ENCODE results near the gene TINCR. TPM values are rescaled to one million over a fixed set of nuclear protein-coding genes. Genes with fewer than 3 reads are reported as not detected.

TINCR gene
- total RNA-seq, 1 experiment from 2014 or later: 0.21 TPM

DNA sequence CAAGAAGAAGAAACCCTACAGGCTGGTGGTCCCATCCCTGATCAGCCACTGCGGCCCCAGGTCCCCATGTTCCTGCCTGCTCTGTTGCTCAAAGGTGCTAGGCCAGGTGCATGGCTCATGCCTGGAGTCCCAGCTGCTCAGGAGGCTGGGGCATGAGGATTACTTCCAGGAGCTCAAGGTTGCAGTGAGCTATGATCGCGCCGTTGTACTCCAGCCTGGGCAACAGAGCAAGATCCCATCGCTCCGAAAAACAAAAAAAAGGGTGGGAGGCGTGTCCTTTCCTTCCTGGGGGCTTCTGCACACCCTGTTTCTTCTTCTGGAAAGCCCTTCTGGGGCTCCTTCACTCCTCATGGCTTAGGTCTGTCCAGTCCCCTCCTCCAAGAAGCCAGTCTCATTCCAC lies 11.9 kb upstream of the TINCR start:
- no peak for DNase-seq (ENCODE audit: unreplicated experiment)
- Mint-ChIP-seq H3K9me3 (ENCODE audit: unreplicated experiment) (no peaks in the 10 kb centered on the region), H3K27me3 (ENCODE audit: insufficient read depth, unreplicated experiment) (no peaks in the 10 kb centered on the region), H3K4me3 (ENCODE audit: unreplicated experiment) (no peak overlapping the region), H3K36me3 (ENCODE audit: insufficient read depth, unreplicated experiment) (peaks cover 9% of the 10 kb centered on the region), H3K27ac (ENCODE audit: low read depth, unreplicated experiment) (no peak overlapping the region), H3K4me1 (ENCODE audit: insufficient read depth, unreplicated experiment) (peaks cover 12% of the 10 kb centered on the region)
- no TSS peak for BruUV-seq (replicated peaks)
- TF ChIP-seq, protein P1, sequence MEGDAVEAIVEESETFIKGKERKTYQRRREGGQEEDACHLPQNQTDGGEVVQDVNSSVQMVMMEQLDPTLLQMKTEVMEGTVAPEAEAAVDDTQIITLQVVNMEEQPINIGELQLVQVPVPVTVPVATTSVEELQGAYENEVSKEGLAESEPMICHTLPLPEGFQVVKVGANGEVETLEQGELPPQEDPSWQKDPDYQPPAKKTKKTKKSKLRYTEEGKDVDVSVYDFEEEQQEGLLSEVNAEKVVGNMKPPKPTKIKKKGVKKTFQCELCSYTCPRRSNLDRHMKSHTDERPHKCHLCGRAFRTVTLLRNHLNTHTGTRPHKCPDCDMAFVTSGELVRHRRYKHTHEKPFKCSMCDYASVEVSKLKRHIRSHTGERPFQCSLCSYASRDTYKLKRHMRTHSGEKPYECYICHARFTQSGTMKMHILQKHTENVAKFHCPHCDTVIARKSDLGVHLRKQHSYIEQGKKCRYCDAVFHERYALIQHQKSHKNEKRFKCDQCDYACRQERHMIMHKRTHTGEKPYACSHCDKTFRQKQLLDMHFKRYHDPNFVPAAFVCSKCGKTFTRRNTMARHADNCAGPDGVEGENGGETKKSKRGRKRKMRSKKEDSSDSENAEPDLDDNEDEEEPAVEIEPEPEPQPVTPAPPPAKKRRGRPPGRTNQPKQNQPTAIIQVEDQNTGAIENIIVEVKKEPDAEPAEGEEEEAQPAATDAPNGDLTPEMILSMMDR (IDR thresholded peaks at IDR 0.05; ENCODE audit: unreplicated experiment): no peak
- intact Hi-C loops (cut with micrococcal nuclease): no loop called here
- POLR2A ChIA-PET: no interaction called here
- CTCF ChIA-PET: interaction anchor here (0.5 to 1.7 kb wide), 12 partner anchors 11 to 533 kb away, joined by 3 to 6 read pairs (median 4); partner anchors contain the start of gene TINCR

DNA sequence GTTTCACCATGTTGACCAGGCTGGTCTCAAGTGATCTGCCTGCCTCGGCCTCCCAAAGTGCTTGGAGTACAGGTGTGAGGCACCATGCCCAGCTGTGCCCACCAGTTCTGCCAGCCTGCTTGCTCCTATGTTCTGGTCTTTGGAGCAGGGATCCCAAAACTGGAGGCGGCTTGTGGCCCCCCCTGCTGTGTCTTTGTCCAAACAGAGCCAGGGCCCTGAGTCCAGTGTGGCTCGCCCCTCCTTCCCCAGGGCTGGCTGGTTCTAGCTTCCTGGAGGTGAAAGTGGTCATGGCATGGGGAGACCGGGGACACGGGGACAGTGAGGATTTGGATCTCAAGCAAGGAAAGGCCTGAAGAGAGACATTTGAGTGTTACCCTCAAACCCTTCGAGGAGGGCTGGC lies 11.5 kb upstream of the TINCR start:
- intact Hi-C loops (cut with micrococcal nuclease): no loop called here
- POLR2A ChIA-PET: no interaction called here
- Mint-ChIP-seq H3K4me3 (ENCODE audit: unreplicated experiment) (no peak overlapping the region), H3K27me3 (ENCODE audit: insufficient read depth, unreplicated experiment) (no peaks in the 10 kb centered on the region), H3K36me3 (ENCODE audit: insufficient read depth, unreplicated experiment) (peaks cover 5% of the 10 kb centered on the region), H3K27ac (ENCODE audit: low read depth, unreplicated experiment) (no peak overlapping the region), H3K9me3 (ENCODE audit: unreplicated experiment) (no peaks in the 10 kb centered on the region), H3K4me1 (ENCODE audit: insufficient read depth, unreplicated experiment) (peaks cover 12% of the 10 kb centered on the region)
- DNase-seq (ENCODE audit: unreplicated experiment): no peak
- BruUV-seq (replicated peaks): no TSS peak
- CTCF ChIA-PET: interaction anchor here (0.5 to 1.7 kb wide), 13 partner anchors 11 to 533 kb away, joined by 3 to 6 read pairs (median 3); partner anchors contain the start of gene TINCR
- TF ChIP-seq, protein P1 (IDR thresholded peaks at IDR 0.05; ENCODE audit: unreplicated experiment): no peak

DNA sequence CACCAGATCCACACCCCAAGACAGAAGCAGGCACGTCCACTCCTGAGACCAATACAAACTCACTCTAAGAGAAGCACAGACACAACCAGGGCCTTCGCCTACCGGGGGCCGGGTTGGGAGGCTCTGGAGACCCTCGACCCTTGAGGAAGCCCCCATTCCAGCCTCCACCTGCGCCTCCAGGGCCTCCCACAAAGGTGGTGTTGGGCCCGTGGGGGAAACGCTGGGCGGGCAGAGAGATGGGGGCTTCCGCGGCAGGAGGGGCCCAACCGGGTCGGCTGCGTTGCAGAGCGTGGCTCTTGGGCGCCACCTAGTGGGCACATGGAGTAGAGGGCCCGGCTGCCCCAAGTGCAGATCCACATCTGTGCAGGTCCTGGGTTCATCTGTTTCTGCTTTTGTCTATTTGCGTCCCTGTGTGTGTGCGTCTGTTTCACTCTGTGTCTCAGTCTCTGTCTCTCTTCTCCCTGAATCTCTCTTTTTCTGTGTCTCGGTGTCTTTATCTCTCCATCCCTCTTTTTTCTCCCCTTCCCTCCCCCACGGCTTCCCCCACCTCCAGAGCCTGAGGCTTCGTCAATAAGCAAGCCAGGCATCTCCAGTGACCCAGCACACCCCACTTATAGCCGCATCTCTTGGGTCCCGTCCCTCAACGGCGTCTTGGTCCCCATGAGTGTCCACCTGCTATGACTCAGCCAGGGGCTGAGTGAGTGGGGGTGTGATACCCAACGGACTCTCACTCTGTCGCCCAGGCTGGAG lies 10.5 kb upstream of the TINCR start:
- no TSS peak for BruUV-seq (replicated peaks)
- Mint-ChIP-seq H3K9me3 (ENCODE audit: unreplicated experiment) (no peaks in the 10 kb centered on the region), H3K4me1 (ENCODE audit: insufficient read depth, unreplicated experiment) (peaks cover 12% of the 10 kb centered on the region), H3K27ac (ENCODE audit: low read depth, unreplicated experiment) (no peak overlapping the region), H3K4me3 (ENCODE audit: unreplicated experiment) (no peak overlapping the region), H3K27me3 (ENCODE audit: insufficient read depth, unreplicated experiment) (no peaks in the 10 kb centered on the region), H3K36me3 (ENCODE audit: insufficient read depth, unreplicated experiment) (no peaks in the 10 kb centered on the region)
- DNase-seq (ENCODE audit: unreplicated experiment): peak; percentile 65
- TF ChIP-seq, protein P1 (IDR thresholded peaks at IDR 0.05; ENCODE audit: unreplicated experiment): peak; percentile 99
- POLR2A ChIA-PET: interaction anchor here (0.6 kb wide), 1 partner anchor 7 kb away, joined by 3 read pairs; no protein-coding TSS in a partner anchor
- intact Hi-C loops (cut with micrococcal nuclease): loop anchor here (1.0 kb wide), 3 partner anchors 30 to 530 kb away; no protein-coding TSS in a partner anchor
- CTCF ChIA-PET: interaction anchor here (0.6 to 1.7 kb wide), 9 partner anchors 14 to 542 kb away, joined by 3 to 6 read pairs (median 4); no protein-coding TSS in a partner anchor

DNA sequence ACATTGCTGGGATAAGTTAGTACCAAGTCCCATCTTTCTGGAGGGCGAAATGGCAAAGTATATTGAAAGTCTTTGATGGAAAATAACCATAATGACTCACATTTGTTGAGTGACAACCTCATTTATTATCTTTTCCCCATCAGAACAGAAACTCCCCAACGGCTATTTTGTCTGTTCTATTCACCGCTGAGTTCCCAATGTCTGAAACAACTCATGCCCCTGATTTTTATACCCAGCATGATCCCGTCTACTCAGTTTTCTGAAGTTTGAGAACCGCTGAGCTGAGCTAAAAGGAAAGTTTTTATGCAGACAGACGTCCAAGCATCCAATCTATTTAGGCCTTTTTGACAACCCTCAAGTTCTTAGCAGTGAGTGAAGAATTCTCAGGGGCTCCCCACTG lies 7.8 kb upstream of the TINCR start:
- Mint-ChIP-seq H3K27ac (ENCODE audit: low read depth, unreplicated experiment) (no peak overlapping the region), H3K4me1 (ENCODE audit: insufficient read depth, unreplicated experiment) (peaks cover 12% of the 10 kb centered on the region), H3K9me3 (ENCODE audit: unreplicated experiment) (no peaks in the 10 kb centered on the region), H3K36me3 (ENCODE audit: insufficient read depth, unreplicated experiment) (no peaks in the 10 kb centered on the region), H3K27me3 (ENCODE audit: insufficient read depth, unreplicated experiment) (no peaks in the 10 kb centered on the region), H3K4me3 (ENCODE audit: unreplicated experiment) (no peak overlapping the region)
- no peak for DNase-seq (ENCODE audit: unreplicated experiment)
- TF ChIP-seq, protein P1 (IDR thresholded peaks at IDR 0.05; ENCODE audit: unreplicated experiment): no peak
- no TSS peak for BruUV-seq (replicated peaks)
- ChIA-PET POLR2A (no interaction called here), CTCF (interaction anchor here (0.6 kb wide), 1 partner anchor 283 kb away, joined by 3 read pairs; no protein-coding TSS in a partner anchor)
- intact Hi-C loops (cut with micrococcal nuclease): no loop called here

All from MCF 10A (cell line).